PFSK-1 (cell line): ENCODE measurements around the gene ZBTB5. TPM values are rescaled to one million over a fixed set of nuclear protein-coding genes. Genes with fewer than 3 reads are reported as not detected.
A peak's percentile ranks its signal among the peaks of the same experiment; 100 is the strongest.

Experiments used
- FOXP2 ChIP-seq: optimal IDR thresholded peaks from 2 replicates; pipeline ENCODE3; 2011; ENCODE audit warnings: borderline replicate concordance, control low read depth, inconsistent platforms; ENCODE audit not compliant: insufficient read depth; ENCODE audit errors: extremely low read length, extremely low read depth
- POLR2AphosphoS5 ChIP-seq: IDR thresholded peaks from 2 replicates; pipeline ENCODE4 v1.6.1; 2012; ENCODE audit warnings: low read depth, mild to moderate bottlenecking, control low read depth, low read length, moderate library complexity
- REST ChIP-seq, 2 experiments: IDR thresholded peaks; 2 replicates each; pipeline versions ENCODE4 v1.6.1 to v1.8.0; 2011 to 2012; ENCODE audit warnings: low read depth in 2 of 2, low read length in 2 of 2, control low read depth in 1 of 2, inconsistent platforms in 1 of 2, mild to moderate bottlenecking in 1 of 2, moderate library complexity in 1 of 2; ENCODE audit not compliant: insufficient read depth in 1 of 2
- SIN3A ChIP-seq: IDR thresholded peaks from 2 replicates; pipeline ENCODE4 v1.6.1; 2012; ENCODE audit warnings: mild to moderate bottlenecking, low read length, moderate library complexity, borderline replicate concordance; ENCODE audit not compliant: insufficient read depth
- TAF1 ChIP-seq: IDR thresholded peaks from 2 replicates; pipeline ENCODE4 v1.6.1; 2012; ENCODE audit warnings: low read length, control low read depth, borderline replicate concordance; ENCODE audit not compliant: insufficient read depth
- polyA plus RNA-seq: library from polyadenylated mRNA; unstranded; fragments of >200 nt; gene quantifications from one replicate; pipeline ENCODE4 v1.2.1, GENCODE V29; 2012; ENCODE audit warnings: low read depth, missing spikeins; ENCODE audit not compliant: insufficient read length

The ZBTB5 gene, protein sequence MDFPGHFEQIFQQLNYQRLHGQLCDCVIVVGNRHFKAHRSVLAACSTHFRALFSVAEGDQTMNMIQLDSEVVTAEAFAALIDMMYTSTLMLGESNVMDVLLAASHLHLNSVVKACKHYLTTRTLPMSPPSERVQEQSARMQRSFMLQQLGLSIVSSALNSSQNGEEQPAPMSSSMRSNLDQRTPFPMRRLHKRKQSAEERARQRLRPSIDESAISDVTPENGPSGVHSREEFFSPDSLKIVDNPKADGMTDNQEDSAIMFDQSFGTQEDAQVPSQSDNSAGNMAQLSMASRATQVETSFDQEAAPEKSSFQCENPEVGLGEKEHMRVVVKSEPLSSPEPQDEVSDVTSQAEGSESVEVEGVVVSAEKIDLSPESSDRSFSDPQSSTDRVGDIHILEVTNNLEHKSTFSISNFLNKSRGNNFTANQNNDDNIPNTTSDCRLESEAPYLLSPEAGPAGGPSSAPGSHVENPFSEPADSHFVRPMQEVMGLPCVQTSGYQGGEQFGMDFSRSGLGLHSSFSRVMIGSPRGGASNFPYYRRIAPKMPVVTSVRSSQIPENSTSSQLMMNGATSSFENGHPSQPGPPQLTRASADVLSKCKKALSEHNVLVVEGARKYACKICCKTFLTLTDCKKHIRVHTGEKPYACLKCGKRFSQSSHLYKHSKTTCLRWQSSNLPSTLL
- polyA plus RNA-seq: 4.8 TPM

DNA sequence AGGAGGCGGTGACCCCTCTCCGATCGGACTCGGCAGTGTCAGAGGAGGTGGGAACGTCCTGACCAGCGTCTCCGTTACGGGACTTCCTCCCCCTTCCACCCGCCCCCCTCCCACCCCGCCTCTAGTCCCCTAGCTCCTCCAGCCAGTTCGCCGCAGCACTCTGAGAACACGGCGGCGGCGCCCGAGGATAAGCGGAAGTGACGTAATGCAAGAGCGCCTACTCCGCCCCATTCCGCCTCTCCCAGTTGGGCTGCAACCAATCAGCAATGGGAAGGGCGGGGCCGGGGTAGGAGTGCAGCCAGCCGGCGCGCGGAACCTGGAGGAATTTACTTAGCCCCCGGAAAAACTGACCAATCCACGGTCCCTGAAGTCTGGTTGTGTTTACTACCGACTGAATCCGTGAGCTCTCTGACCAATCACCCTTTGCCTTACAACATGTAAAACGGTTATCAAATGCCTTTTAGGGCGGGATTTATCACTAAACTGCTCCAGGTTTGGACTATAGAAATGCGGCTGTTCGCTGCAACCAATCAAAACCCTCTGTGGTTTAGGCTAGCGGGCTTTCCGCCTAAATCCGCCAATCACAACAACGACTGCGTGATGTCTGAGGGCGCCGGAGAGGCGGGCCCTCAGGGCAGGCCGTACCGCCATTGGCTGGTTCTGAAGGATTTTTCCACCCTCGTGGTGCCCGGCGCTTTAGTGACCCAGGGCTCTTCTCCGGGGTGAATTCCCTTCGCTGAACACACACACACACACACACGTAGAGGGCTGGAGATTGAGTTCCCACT, at the start of gene ZBTB5:
TSS of gene ZBTB5 (minus strand) at position 202 of the 788 bp plus-strand sequence. CDS start 22,899 bp downstream, outside the sequence.
- peak; percentile 15; the same call in 1 of the 2 replicates for TF ChIP-seq SIN3A
- TF ChIP-seq POLR2AphosphoS5: peak; percentile 71; the same call in 1 of the 2 replicates
- TF ChIP-seq FOXP2: no peak
- 0 out of 2 replicates have a peak, but pooled peaks have one; percentile 63 for TF ChIP-seq TAF1
- TF ChIP-seq REST (IDR thresholded peaks at IDR 0.05; ENCODE audit: insufficient read depth in 1 of 2, low read depth in 2 of 2, low read length in 2 of 2): no peak

DNA sequence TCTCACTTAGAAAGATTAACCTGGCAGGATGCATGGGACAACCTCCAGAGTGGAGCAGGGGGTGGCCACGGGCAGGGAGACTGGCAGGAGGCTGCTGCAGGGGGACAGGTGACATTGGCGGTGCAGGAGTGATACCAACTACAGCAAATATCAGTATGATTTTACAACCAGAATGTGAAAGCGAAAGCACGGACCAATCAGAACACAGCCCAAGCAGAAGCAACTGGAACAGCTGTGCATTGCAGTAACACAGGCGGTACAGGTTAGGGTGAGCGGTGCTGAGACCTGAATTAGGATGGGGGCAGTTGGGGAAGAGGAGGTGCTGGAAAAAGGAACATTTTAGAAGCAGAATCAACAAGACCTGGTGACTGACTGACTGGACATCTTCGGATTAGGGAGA, 49.7 kb upstream of the ZBTB5 start:
- TF ChIP-seq SIN3A (no peak), REST (IDR thresholded peaks at IDR 0.05; ENCODE audit: insufficient read depth in 1 of 2, low read depth in 2 of 2, low read length in 2 of 2) (no peak), POLR2AphosphoS5 (no peak), FOXP2 (no peak), TAF1 (no peak)

DNA sequence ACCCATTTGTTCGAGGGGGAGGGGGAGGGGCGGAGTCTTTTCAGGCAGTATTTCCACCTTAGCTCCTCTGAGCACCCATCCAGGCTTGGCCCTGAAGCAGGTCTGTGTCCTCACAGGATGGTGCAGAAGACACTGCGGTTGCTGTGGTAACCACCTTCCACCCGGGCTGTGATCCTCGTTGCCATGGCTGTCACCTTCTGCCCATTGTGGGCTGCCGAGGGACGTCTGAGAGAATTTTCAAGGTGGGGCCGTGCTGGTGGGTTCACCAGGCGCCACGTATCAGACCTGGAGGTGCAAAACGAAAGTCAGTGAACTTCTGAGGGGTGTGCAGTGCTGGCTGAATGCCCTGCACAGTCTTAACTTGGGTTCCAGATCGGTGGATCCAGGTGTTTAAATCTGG, 47.2 kb upstream of the ZBTB5 start:
- TF ChIP-seq REST (IDR thresholded peaks at IDR 0.05; ENCODE audit: insufficient read depth in 1 of 2, low read depth in 2 of 2, low read length in 2 of 2): no peak
- TF ChIP-seq SIN3A: no peak
- no peak for TF ChIP-seq FOXP2
- TF ChIP-seq TAF1: no peak
- no peak for TF ChIP-seq POLR2AphosphoS5

DNA sequence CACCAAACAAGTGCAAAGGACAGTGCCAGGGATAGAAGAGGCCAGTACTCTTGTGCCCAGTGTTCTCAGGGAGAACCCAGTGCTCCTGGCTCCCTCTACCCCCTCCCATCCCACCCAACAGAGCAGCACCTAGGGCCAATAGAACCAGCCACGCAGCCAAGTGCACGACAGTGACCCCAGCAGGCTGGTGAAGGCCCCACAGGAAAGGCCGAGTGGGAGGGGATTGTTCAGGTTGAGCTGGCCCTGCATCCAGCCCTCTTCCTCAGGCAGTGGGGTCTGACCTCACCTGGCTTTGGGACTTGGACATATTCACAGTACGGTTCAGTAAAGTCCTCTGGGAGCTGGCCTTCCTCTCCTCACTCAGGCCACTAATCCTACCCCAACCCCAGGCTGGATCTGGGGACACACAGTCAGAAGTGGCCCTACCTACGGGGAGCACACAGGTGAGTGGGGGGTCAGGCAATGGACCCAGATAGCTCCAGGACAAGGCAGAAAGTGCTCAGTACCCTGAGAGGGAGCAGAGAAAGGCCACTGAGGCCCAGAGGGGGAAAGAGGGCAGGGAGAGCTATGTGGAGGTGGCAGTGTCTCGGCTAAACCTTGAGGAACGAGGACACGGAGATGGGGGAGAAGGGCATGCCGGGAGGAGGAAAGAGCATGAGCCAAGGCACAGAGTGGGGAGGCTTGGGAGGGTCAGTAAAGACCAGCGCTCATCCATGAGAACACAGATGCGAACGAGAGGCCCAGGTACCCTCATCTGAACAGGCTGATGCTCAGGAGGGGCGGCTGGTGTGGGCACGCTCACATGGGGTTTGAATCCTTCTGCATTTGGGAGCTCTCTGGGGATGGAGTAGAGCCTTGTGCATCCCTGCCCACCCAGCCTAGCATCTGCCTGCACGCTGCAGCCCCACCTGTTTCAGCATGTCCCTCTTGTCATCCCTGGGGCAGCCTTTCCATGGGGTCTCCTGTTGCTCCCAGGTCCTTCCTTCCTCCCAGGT, 46.1 kb upstream of the ZBTB5 start:
- TF ChIP-seq REST (IDR thresholded peaks at IDR 0.05; ENCODE audit: insufficient read depth in 1 of 2, low read depth in 2 of 2, low read length in 2 of 2) (no peak), SIN3A (no peak), FOXP2 (no peak), POLR2AphosphoS5 (no peak), TAF1 (no peak)
